Activated CD8-positive, alpha-beta T cell treated with anti-CD3 and anti-CD28 coated beads for 36 hours (primary cell): ENCODE measurements around the gene ADD2. TPM values are rescaled to one million over a fixed set of nuclear protein-coding genes. Genes with fewer than 3 reads are reported as not detected.

ENCODE experiments used
- ATAC-seq: fragments of 200-7000 bp; cut with Tn5 transposase; one replicate; pipeline ENCODE4 v1.10.0; 2021; ENCODE audit warnings: mild to moderate bottlenecking, moderate library complexity
- CTCF ChIA-PET: fragments of 350-600 bp; sonication (Branson Sonifier 250); formaldehyde crosslinking; loops from one replicate; lab custom pipeline; 2021; ENCODE audit warnings: antibody characterized with exemption; lab: Charles Lee
- POLR2A ChIA-PET: fragments of 350-600 bp; sonication (Branson Sonifier 250); formaldehyde crosslinking; loops from one replicate; lab custom pipeline; 2021; ENCODE audit warnings: antibody characterized with exemption; lab: Charles Lee
- DNase-seq: peaks from one replicate; pipeline ENCODE4 v3.0.0-alpha.2; 2020
- H3K27ac Mint-ChIP-seq: one replicate; pipeline ENCODE4 v1.8.0; 2021; ENCODE audit warnings: mild to moderate bottlenecking, mixed read lengths
- H3K27me3 Mint-ChIP-seq: one replicate; pipeline ENCODE4 v1.8.0; 2021; ENCODE audit warnings: mixed read lengths
- H3K36me3 Mint-ChIP-seq: one replicate; pipeline ENCODE4 v1.8.0; 2021; ENCODE audit warnings: low read depth, mixed read lengths
- H3K4me1 Mint-ChIP-seq: one replicate; pipeline ENCODE4 v1.8.0; 2021; ENCODE audit warnings: low read depth, mixed read lengths
- H3K4me3 Mint-ChIP-seq: one replicate; pipeline ENCODE4 v1.8.0; 2021; ENCODE audit warnings: mild to moderate bottlenecking, moderate library complexity, mixed read lengths
- H3K9me3 Mint-ChIP-seq: one replicate; pipeline ENCODE4 v1.8.0; 2021; ENCODE audit warnings: mixed read lengths
- intact Hi-C: fragments of 100-400 bp; cut with micrococcal nuclease; formaldehyde crosslinking; loops from one replicate; pipeline ENCODE4 v1.10.0; 2022
- total RNA-seq, 2 experiments: library from RNA; stranded (reverse); gene quantifications; one replicate each; pipeline ENCODE4 v1.2.3, GENCODE V29; 2021
- TF ChIP-seq, protein P1 (sequence below): fragments of 200-600 bp; IDR thresholded peaks from one replicate; pipeline ENCODE4 v1.8.0; 2022; ENCODE audit warnings: antibody characterized with exemption, mild to moderate bottlenecking

ADD2 gene
- total RNA-seq, 2 experiments from 2014 or later = 24.5 to 26.3 TPM

DNA sequence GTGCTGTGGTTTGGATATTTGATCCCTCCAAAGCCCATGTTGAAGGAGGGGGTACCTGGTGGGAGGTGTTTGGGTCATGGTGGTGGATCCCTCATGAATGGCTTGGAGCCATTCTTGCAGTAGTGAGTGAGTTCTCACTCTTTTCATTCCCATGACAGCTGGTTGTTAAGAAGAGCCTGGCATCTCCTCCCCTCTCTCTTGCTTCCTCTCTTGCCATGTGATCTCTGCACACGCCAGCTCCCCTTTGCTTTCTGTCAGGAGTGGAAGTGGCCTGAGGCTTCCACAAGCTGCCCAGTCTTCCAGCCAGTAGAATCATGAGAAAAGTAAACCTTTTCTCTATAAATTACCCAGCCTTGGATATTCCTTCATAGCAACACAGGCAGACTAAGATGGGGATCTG lies 8.6 kb downstream of the ADD2 start:
- DNase-seq = no peak
- peaks cover 8% of the 10 kb centered on the region for H3K27me3 Mint-ChIP-seq
- ChIA-PET CTCF (interaction anchor here (0.7 kb wide), 1 partner anchor 161 kb away, joined by 3 read pairs; no protein-coding TSS in a partner anchor), POLR2A (no interaction called here)
- H3K4me1 Mint-ChIP-seq = no peaks in the 10 kb centered on the region
- TF ChIP-seq, protein P1, sequence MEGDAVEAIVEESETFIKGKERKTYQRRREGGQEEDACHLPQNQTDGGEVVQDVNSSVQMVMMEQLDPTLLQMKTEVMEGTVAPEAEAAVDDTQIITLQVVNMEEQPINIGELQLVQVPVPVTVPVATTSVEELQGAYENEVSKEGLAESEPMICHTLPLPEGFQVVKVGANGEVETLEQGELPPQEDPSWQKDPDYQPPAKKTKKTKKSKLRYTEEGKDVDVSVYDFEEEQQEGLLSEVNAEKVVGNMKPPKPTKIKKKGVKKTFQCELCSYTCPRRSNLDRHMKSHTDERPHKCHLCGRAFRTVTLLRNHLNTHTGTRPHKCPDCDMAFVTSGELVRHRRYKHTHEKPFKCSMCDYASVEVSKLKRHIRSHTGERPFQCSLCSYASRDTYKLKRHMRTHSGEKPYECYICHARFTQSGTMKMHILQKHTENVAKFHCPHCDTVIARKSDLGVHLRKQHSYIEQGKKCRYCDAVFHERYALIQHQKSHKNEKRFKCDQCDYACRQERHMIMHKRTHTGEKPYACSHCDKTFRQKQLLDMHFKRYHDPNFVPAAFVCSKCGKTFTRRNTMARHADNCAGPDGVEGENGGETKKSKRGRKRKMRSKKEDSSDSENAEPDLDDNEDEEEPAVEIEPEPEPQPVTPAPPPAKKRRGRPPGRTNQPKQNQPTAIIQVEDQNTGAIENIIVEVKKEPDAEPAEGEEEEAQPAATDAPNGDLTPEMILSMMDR = no peak
- no peak overlapping the region for H3K27ac Mint-ChIP-seq
- H3K9me3 Mint-ChIP-seq = no peaks in the 10 kb centered on the region
- intact Hi-C loops = no loop called here
- no peak for ATAC-seq
- no peak overlapping the region for H3K4me3 Mint-ChIP-seq
- H3K36me3 Mint-ChIP-seq = no peaks in the 10 kb centered on the region

DNA sequence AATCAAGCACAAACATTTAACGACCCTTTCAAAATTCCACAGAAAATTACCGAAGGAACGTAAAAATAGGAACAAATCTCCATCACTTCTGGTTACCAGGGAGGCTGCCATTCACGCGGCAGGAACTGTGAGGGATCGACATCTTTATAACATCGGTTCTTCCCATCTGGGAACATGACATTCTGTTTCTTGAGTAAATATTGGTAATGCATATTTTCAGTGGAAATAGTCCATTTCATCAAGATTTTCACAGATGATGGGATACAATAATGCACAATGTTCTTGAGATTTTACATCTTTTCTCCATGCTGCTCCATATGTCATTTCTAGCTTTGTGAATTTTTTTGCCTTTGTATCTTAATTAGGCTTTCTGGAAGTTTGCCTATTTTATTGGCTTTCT lies 10.0 kb downstream of the ADD2 start:
- no peak for DNase-seq
- Mint-ChIP-seq H3K4me3 (no peak overlapping the region), H3K4me1 (no peaks in the 10 kb centered on the region), H3K27me3 (peaks cover 5% of the 10 kb centered on the region), H3K9me3 (no peaks in the 10 kb centered on the region), H3K36me3 (no peaks in the 10 kb centered on the region), H3K27ac (no peak overlapping the region)
- TF ChIP-seq, protein P1 = no peak
- no peak for ATAC-seq
- ChIA-PET CTCF (interaction anchor here (1.1 to 1.3 kb wide), 2 partner anchors 10 to 190 kb away, joined by 3 read pairs; partner anchors contain the start of gene ADD2), POLR2A (no interaction called here)
- intact Hi-C loops = no loop called here

- CTCF ChIA-PET = interaction anchor here (1.3 kb wide), 1 partner anchor 10 kb away, joined by 3 read pairs; the partner anchor contains the start of gene ADD2
- Mint-ChIP-seq H3K9me3 (no peaks in the 10 kb centered on the region), H3K4me3 (no peak overlapping the region), H3K27me3 (peaks cover 5% of the 10 kb centered on the region), H3K27ac (no peak overlapping the region), H3K4me1 (no peaks in the 10 kb centered on the region), H3K36me3 (no peaks in the 10 kb centered on the region)
- TF ChIP-seq, protein P1 = no peak
- POLR2A ChIA-PET = no interaction called here
- intact Hi-C loops = no loop called here
- ATAC-seq (no peak), DNase-seq (no peak)
Observed at GRCh38 chr2:70757360-70757759, 10.6 kb downstream of the ADD2 start.

- ChIA-PET POLR2A (no interaction called here), CTCF (interaction anchor here (1.0 kb wide), 1 partner anchor 192 kb away, joined by 4 read pairs; no protein-coding TSS in a partner anchor)
- H3K27me3 Mint-ChIP-seq = peaks cover 5% of the 10 kb centered on the region
- no peak for ATAC-seq
- no peaks in the 10 kb centered on the region for H3K4me1 Mint-ChIP-seq
- no peaks in the 10 kb centered on the region for H3K36me3 Mint-ChIP-seq
- H3K9me3 Mint-ChIP-seq = no peaks in the 10 kb centered on the region
- TF ChIP-seq, protein P1 = no peak
- H3K27ac Mint-ChIP-seq = no peak overlapping the region
- intact Hi-C loops = no loop called here
- H3K4me3 Mint-ChIP-seq = no peak overlapping the region
- DNase-seq = no peak
Observed at GRCh38 chr2:70756128-70756527, 11.9 kb downstream of the ADD2 start.

DNA sequence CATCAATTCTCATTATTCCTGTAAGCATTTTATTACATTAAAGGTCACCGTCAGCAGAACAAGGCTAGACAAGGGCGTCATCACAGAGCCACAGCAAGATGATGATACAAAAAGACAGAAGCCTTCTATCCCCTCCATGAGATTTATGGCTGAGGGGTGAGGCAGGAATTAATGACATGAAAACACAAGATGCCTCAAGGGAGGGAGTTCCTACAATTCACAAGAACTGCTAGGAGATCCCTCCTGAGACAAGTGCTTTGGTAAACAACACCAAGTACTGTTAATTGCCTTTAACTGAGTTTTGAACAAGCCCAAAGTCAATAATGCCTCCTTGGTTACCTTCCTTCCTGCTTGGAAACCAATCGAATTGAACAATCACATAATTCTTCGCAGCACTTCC lies 14.1 kb downstream of the ADD2 start:
- POLR2A ChIA-PET = no interaction called here

More for the DNA sequence above, 14.1 kb downstream of the ADD2 start:
- ATAC-seq (no peak), DNase-seq (no peak)
- no peak overlapping the region for H3K27ac Mint-ChIP-seq
- no peaks in the 10 kb centered on the region for H3K9me3 Mint-ChIP-seq
- CTCF ChIA-PET = no interaction called here
- no peaks in the 10 kb centered on the region for H3K4me1 Mint-ChIP-seq
- no peaks in the 10 kb centered on the region for H3K36me3 Mint-ChIP-seq
- TF ChIP-seq, protein P1 = no peak
- intact Hi-C loops = no loop called here
- peaks cover 9% of the 10 kb centered on the region for H3K27me3 Mint-ChIP-seq
- no peak overlapping the region for H3K4me3 Mint-ChIP-seq
